H1 (cell line): ENCODE measurements around the gene INPP4B. TPM values are rescaled to one million over a fixed set of nuclear protein-coding genes. Genes with fewer than 3 reads are reported as not detected.

Experiments
- CHD7 ChIP-seq: fragments of 300-600 bp; sonication (generic); IDR thresholded peaks from 2 replicates; pipeline ENCODE4 v1.7.1; 2012; ENCODE audit warnings: low read length, moderate library complexity, mild to moderate bottlenecking, inconsistent platforms; ENCODE audit not compliant: insufficient replicate concordance
- GTF2F1 ChIP-seq: IDR thresholded peaks from 2 replicates; pipeline ENCODE4 v1.6.1; 2012; ENCODE audit warnings: low read depth, low read length, improper control_type of control experiment, borderline replicate concordance
- NRF1 ChIP-seq: IDR thresholded peaks from 2 replicates; pipeline ENCODE4 v1.6.1; 2011; ENCODE audit warnings: mild to moderate bottlenecking, low read depth, low read length, improper control_type of control experiment
- RBBP5 ChIP-seq: IDR thresholded peaks from 2 replicates; pipeline ENCODE4 v1.7.1; 2012; ENCODE audit warnings: low read depth, mild to moderate bottlenecking, inconsistent platforms, low read length, moderate library complexity, borderline replicate concordance
- SRF ChIP-seq: IDR thresholded peaks from 2 replicates; pipeline ENCODE4 v1.6.1; 2011; ENCODE audit warnings: mild to moderate bottlenecking, low read depth, low read length, moderate library complexity
- TAF1 ChIP-seq: IDR thresholded peaks from 2 replicates; pipeline ENCODE4 v1.6.1; 2011; ENCODE audit warnings: mild to moderate bottlenecking, low read depth, low read length
- polyA plus RNA-seq, 7 experiments: library from polyadenylated mRNA; depleted of rRNA in 3 of 7; stranded (reverse) in 5 of 7; unstranded in 2 of 7; fragments of >200 nt in 5 of 7; fragments of 200-250 nt in 2 of 7; gene quantifications; 1 replicate in 5 of 7; 2 replicates in 1 of 7; 4 replicates in 1 of 7; pipeline versions ENCODE4 v1.2.1 to v1.2.3, GENCODE V29; 2011 to 2013; ENCODE audit warnings: missing spikeins in 2 of 7, mixed read lengths in 2 of 7
- total RNA-seq: library from RNA; stranded (reverse); fragmentation: NEBNext Ultra II Directional; extraction: Animal tissue kit (Norgen Biotek cat#: 25700); gene quantifications from 2 replicates; pipeline ENCODE4 v1.2.1, GENCODE V29; 2021

Gene INPP4B
- total and polyA plus RNA-seq, 2 of the 8 experiments (the other 6 are each of a cell fraction or from before 2014, with no cell fraction given): 0.11 to 0.54 TPM

- TF ChIP-seq CHD7 (no peak), RBBP5 (no peak), NRF1 (no peak), SRF (no peak), TAF1 (no peak), GTF2F1 (no peak)
Measured at GRCh38 chr4:142817442-142817841, 28.7 kb downstream of the INPP4B start (continued).
